Upper lobe of right lung (tissue), 1 donor: Measurements from ENCODE around the gene HDAC11. TPM values are rescaled to one million over a fixed set of nuclear protein-coding genes. Genes with fewer than 3 reads are reported as not detected.

Experiments
- ATAC-seq: fragments of 200-7000 bp; cut with Tn5 transposase; one replicate; pipeline ENCODE4 v1.9.1; 2020; ENCODE audit warnings: mild to moderate bottlenecking, moderate library complexity
- DNase-seq: peaks from one replicate; pipeline ENCODE4 v3.0.0-alpha.2; 2020
- H3K27ac ChIP-seq: fragments of 200-600 bp; one replicate; pipeline ENCODE4 v1.8.0; 2022
- H3K27me3 ChIP-seq: fragments of 200-600 bp; one replicate; pipeline ENCODE4 v1.8.0; 2022; ENCODE audit warnings: mild to moderate bottlenecking
- H3K36me3 ChIP-seq: fragments of 200-600 bp; one replicate; pipeline ENCODE4 v1.8.0; 2022
- H3K4me1 ChIP-seq: fragments of 200-600 bp; one replicate; pipeline ENCODE4 v1.8.0; 2022
- H3K4me3 ChIP-seq: fragments of 200-600 bp; one replicate; pipeline ENCODE4 v1.8.0; 2022; ENCODE audit warnings: mild to moderate bottlenecking
- H3K9me3 ChIP-seq: fragments of 200-600 bp; one replicate; pipeline ENCODE4 v1.8.0; 2022
- CTCF ChIP-seq: fragments of 200-600 bp; IDR thresholded peaks from one replicate; pipeline ENCODE4 v1.8.0; 2022; ENCODE audit warnings: antibody characterized with exemption
- intact Hi-C: fragments of 100-400 bp; cut with DNase I; formaldehyde crosslinking; loops from one replicate; pipeline ENCODE4 v1.11.0; 2022
- total RNA-seq: library from RNA; stranded (reverse); fragmentation: NEBNext Ultra II Directional; extraction: Animal tissue kit (Norgen Biotek cat#: 25700); gene quantifications from one replicate; pipeline ENCODE4 v1.2.1, GENCODE V29; 2021
- donor health status: DM: no; HTN: yes; CAD: no; lungs with severe emphysema.

Gene HDAC11
- total RNA-seq, 1 donor from 2014 or later: 15.0 TPM

- no peak for TF ChIP-seq CTCF
- H3K36me3 ChIP-seq: no peaks in the 10 kb centered on the region
- intact Hi-C loops: no loop called here
- no peak overlapping the region for H3K27ac ChIP-seq
- DNase-seq (peak; percentile 40), ATAC-seq (no peak)
- peaks cover 6% of the 10 kb centered on the region for H3K27me3 ChIP-seq
- H3K9me3 ChIP-seq: no peaks in the 10 kb centered on the region
- H3K4me3 ChIP-seq: no peak overlapping the region
- H3K4me1 ChIP-seq: no peaks in the 10 kb centered on the region
Measured at GRCh38 chr3:13460341-13460736, 19.8 kb upstream of the HDAC11 start.

GRCh38 chr3:13461169-13462124 is 18.7 kb upstream of the HDAC11 start:
- H3K27me3 ChIP-seq: peaks cover 6% of the 10 kb centered on the region
- H3K4me1 ChIP-seq: no peaks in the 10 kb centered on the region
- H3K9me3 ChIP-seq: no peaks in the 10 kb centered on the region
- peak; percentile 59 for TF ChIP-seq CTCF
- ATAC-seq: peak; percentile 81
- DNase-seq: peak; percentile 76
- intact Hi-C loops: no loop called here
- H3K36me3 ChIP-seq: no peaks in the 10 kb centered on the region
- H3K27ac ChIP-seq: no peak overlapping the region
- H3K4me3 ChIP-seq: no peak overlapping the region

- H3K4me1 ChIP-seq: no peaks in the 10 kb centered on the region
- no peak overlapping the region for H3K27ac ChIP-seq
- DNase-seq (no peak), ATAC-seq (no peak)
- H3K9me3 ChIP-seq: no peaks in the 10 kb centered on the region
- peaks cover 6% of the 10 kb centered on the region for H3K27me3 ChIP-seq
- intact Hi-C loops: no loop called here
- no peaks in the 10 kb centered on the region for H3K36me3 ChIP-seq
- TF ChIP-seq CTCF: no peak
- no peak overlapping the region for H3K4me3 ChIP-seq
Measured at GRCh38 chr3:13462125-13462629, 17.9 kb upstream of the HDAC11 start.

GRCh38 chr3:13462822-13463221 is 17.3 kb upstream of the HDAC11 start:
- no peak overlapping the region for H3K4me3 ChIP-seq
- DNase-seq: no peak
- intact Hi-C loops: no loop called here
- no peaks in the 10 kb centered on the region for H3K9me3 ChIP-seq
- peaks cover 6% of the 10 kb centered on the region for H3K27me3 ChIP-seq
- H3K27ac ChIP-seq: no peak overlapping the region
- no peaks in the 10 kb centered on the region for H3K4me1 ChIP-seq
- no peak for ATAC-seq
- H3K36me3 ChIP-seq: no peaks in the 10 kb centered on the region
- TF ChIP-seq CTCF: no peak

- Histone ChIP-seq H3K9me3 (no peaks in the 10 kb centered on the region), H3K36me3 (no peaks in the 10 kb centered on the region), H3K4me1 (no peaks in the 10 kb centered on the region), H3K27me3 (peaks cover 6% of the 10 kb centered on the region), H3K27ac (no peak overlapping the region), H3K4me3 (no peak overlapping the region)
- no peak for TF ChIP-seq CTCF
- intact Hi-C loops: no loop called here
- no peak for DNase-seq
- no peak for ATAC-seq
Measured at GRCh38 chr3:13463618-13464400, 16.3 kb upstream of the HDAC11 start.
